H1 (cell line): Measurements from ENCODE around the gene PSD2.

Experiments used
- ASH2L ChIP-seq: fragments of 200-600, 300-600 bp; sonication (generic); IDR thresholded peaks from one replicate; pipeline ENCODE4 v1.7.1; 2017; ENCODE audit warnings: low read length
- BRCA1 ChIP-seq: IDR thresholded peaks from 2 replicates; pipeline ENCODE4 v1.6.1; 2012; ENCODE audit warnings: low read depth, low read length, improper control_type of control experiment
- CBX5 ChIP-seq: fragments of 300-800, 300-1000 bp; sonication (generic); IDR thresholded peaks from 2 replicates; pipeline ENCODE4 v1.7.1; 2016; ENCODE audit warnings: antibody characterized with exemption, low read length, low read depth
- EZH2 ChIP-seq: fragments of 200-600 bp; sonication (generic); IDR thresholded peaks from 2 replicates; pipeline ENCODE4 v1.7.1; 2012; ENCODE audit warnings: low read depth, mild to moderate bottlenecking, moderate library complexity, low read length, inconsistent platforms; ENCODE audit not compliant: severe bottlenecking
- MAFK ChIP-seq: IDR thresholded peaks from 2 replicates; pipeline ENCODE4 v1.6.1; 2012; ENCODE audit warnings: low read depth, mild to moderate bottlenecking, improper control_type of control experiment, low read length
- SAP30 ChIP-seq: fragments of 300-600 bp; sonication (generic); IDR thresholded peaks from 2 replicates; pipeline ENCODE4 v1.7.1; 2012; ENCODE audit warnings: low read length, moderate library complexity, mild to moderate bottlenecking, inconsistent platforms; ENCODE audit not compliant: insufficient read depth, insufficient replicate concordance
- SP2 ChIP-seq: IDR thresholded peaks from 2 replicates; pipeline ENCODE4 v1.6.1; 2012; ENCODE audit warnings: mild to moderate bottlenecking, low read length, inconsistent platforms
- ZNF274 ChIP-seq: IDR thresholded peaks from 2 replicates; pipeline ENCODE4 v1.7.0; 2012; ENCODE audit warnings: low read length, borderline replicate concordance; ENCODE audit errors: extremely low read depth
- TF ChIP-seq, protein P1 (sequence below), 3 experiments: IDR thresholded peaks; 1 replicate in 2 of 3; 2 replicates in 1 of 3; pipeline versions ENCODE4 v1.5.1 to v1.6.1; 2011; ENCODE audit warnings: low read length in 3 of 3, mild to moderate bottlenecking in 3 of 3, inconsistent platforms in 2 of 3, low read depth in 1 of 3, moderate library complexity in 1 of 3; ENCODE audit not compliant: insufficient read depth in 1 of 3; ENCODE audit errors: control extremely low read depth in 1 of 3

- TF ChIP-seq SAP30 (no peak), ZNF274 (no peak), MAFK (no peak), EZH2 (no peak), ASH2L (no peak), CBX5 (no peak), BRCA1 (no peak), SP2 (no peak)
- TF ChIP-seq, protein P1, sequence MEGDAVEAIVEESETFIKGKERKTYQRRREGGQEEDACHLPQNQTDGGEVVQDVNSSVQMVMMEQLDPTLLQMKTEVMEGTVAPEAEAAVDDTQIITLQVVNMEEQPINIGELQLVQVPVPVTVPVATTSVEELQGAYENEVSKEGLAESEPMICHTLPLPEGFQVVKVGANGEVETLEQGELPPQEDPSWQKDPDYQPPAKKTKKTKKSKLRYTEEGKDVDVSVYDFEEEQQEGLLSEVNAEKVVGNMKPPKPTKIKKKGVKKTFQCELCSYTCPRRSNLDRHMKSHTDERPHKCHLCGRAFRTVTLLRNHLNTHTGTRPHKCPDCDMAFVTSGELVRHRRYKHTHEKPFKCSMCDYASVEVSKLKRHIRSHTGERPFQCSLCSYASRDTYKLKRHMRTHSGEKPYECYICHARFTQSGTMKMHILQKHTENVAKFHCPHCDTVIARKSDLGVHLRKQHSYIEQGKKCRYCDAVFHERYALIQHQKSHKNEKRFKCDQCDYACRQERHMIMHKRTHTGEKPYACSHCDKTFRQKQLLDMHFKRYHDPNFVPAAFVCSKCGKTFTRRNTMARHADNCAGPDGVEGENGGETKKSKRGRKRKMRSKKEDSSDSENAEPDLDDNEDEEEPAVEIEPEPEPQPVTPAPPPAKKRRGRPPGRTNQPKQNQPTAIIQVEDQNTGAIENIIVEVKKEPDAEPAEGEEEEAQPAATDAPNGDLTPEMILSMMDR (IDR thresholded peaks at IDR 0.05; ENCODE audit: control extremely low read depth in 1 of 3, insufficient read depth in 1 of 3, low read depth in 1 of 3, low read length in 3 of 3), result no peak
Observed at GRCh38 chr5:139856714-139857113, 61.1 kb downstream of the PSD2 start.
